NB4 (cell line): ENCODE data around the gene BNIP1.

ENCODE experiments used
- DNase-seq: peaks from one replicate; pipeline ENCODE4 v3.0.0; 2010; ENCODE audit warnings: low read depth
- H3K4me3 ChIP-seq: one replicate; pipeline ENCODE4 v1.5.1; 2011; ENCODE audit warnings: mild to moderate bottlenecking, low read depth, low read length, moderate library complexity
- CTCF ChIP-seq: IDR thresholded peaks from one replicate; pipeline ENCODE4 v1.5.1; 2012; ENCODE audit warnings: low read depth, low read length
- MAX ChIP-seq: IDR thresholded peaks from 2 replicates; pipeline ENCODE4 v1.6.1; 2011; ENCODE audit warnings: low read depth, low read length
- MYC ChIP-seq: IDR thresholded peaks from 2 replicates; pipeline ENCODE4 v1.6.1; 2011; ENCODE audit warnings: low read depth, low read length
- POLR2A ChIP-seq: IDR thresholded peaks from 2 replicates; pipeline ENCODE4 v1.6.1; 2011; ENCODE audit warnings: mild to moderate bottlenecking; ENCODE audit not compliant: insufficient read length; ENCODE audit errors: extremely low read depth

The BNIP1 gene

GRCh38 chr5:173208296-173208695, 64.0 kb downstream of the BNIP1 start:
- TF ChIP-seq MAX (no peak), CTCF (no peak), MYC (no peak)
- no peak for DNase-seq
- H3K4me3 ChIP-seq = no peak overlapping the region

- TF ChIP-seq CTCF (no peak), MYC (no peak), POLR2A (no peak), MAX (no peak)
- no peak for DNase-seq
- no peak overlapping the region for H3K4me3 ChIP-seq
These were observed 66.5 kb downstream of the BNIP1 start for GRCh38 chr5:173210877-173211276.

- TF ChIP-seq CTCF = no peak
- no peak for TF ChIP-seq MYC
- no peak for TF ChIP-seq MAX
- TF ChIP-seq POLR2A = no peak
- H3K4me3 ChIP-seq = no peak overlapping the region
- DNase-seq = no peak
These were observed 67.0 kb downstream of the BNIP1 start for GRCh38 chr5:173211284-173211683.

GRCh38 chr5:173213236-173213933, 69.1 kb downstream of the BNIP1 start:
- no peak overlapping the region for H3K4me3 ChIP-seq
- DNase-seq = no peak
- no peak for TF ChIP-seq MYC
- TF ChIP-seq CTCF = no peak
- TF ChIP-seq MAX = no peak
- TF ChIP-seq POLR2A = no peak
